Cortex of kidney (tissue), 1 donor: ENCODE measurements around the gene KCNMA1.
"Not testable (repeated sequence)": the region's sequence is repeated elsewhere in the genome, so short reads cannot be mapped to it uniquely, and the experiment has no call there.

Experiments
- DNase-seq: peaks from one replicate; lab custom pipeline; 2025; lab: John Stamatoyannopoulos, UW

The KCNMA1 gene

GRCh38 chr10:77637532-77638320, at the start of gene KCNMA1:
KCNMA1 (minus strand) TSS chr10:77637808.
- DNase-seq: no peak

GRCh38 chr10:77686650-77687417, 49.2 kb upstream of the KCNMA1 start:
- no peak for DNase-seq

- no peak for DNase-seq
Observed at GRCh38 chr10:77686096-77686495, 48.5 kb upstream of the KCNMA1 start.

GRCh38 chr10:77685432-77685831, 47.8 kb upstream of the KCNMA1 start:
- no peak for DNase-seq

- not testable (repeated sequence) for DNase-seq
Observed at GRCh38 chr10:77683088-77683432, 45.5 kb upstream of the KCNMA1 start.

GRCh38 chr10:77682393-77683087, 44.9 kb upstream of the KCNMA1 start:
- no peak for DNase-seq

- DNase-seq: no peak
Observed at GRCh38 chr10:77681839-77682238, 44.2 kb upstream of the KCNMA1 start.

GRCh38 chr10:77680811-77681210, 43.2 kb upstream of the KCNMA1 start:
- no peak for DNase-seq

- no peak for DNase-seq
Observed at GRCh38 chr10:77680065-77680464, 42.5 kb upstream of the KCNMA1 start.

- DNase-seq: no peak
Observed at GRCh38 chr10:77679217-77679616, 41.6 kb upstream of the KCNMA1 start.

- no peak for DNase-seq
Observed at GRCh38 chr10:77678146-77678545, 40.5 kb upstream of the KCNMA1 start.

- DNase-seq: no peak
Observed at GRCh38 chr10:77675347-77675746, 37.7 kb upstream of the KCNMA1 start.

- no peak for DNase-seq
Observed at GRCh38 chr10:77673515-77674140, 36.0 kb upstream of the KCNMA1 start.

GRCh38 chr10:77673101-77673500, 35.5 kb upstream of the KCNMA1 start:
- no peak for DNase-seq

- DNase-seq: no peak
Observed at GRCh38 chr10:77671594-77672252, 34.1 kb upstream of the KCNMA1 start.

GRCh38 chr10:77670817-77671443, 33.3 kb upstream of the KCNMA1 start:
- no peak for DNase-seq

- DNase-seq: no peak
Observed at GRCh38 chr10:77669892-77670291, 32.3 kb upstream of the KCNMA1 start.

- no peak for DNase-seq
Observed at GRCh38 chr10:77667426-77668324, 30.1 kb upstream of the KCNMA1 start.

GRCh38 chr10:77666821-77667220, 29.2 kb upstream of the KCNMA1 start:
- DNase-seq: no peak

- DNase-seq: no peak
Observed at GRCh38 chr10:77664696-77665095, 27.1 kb upstream of the KCNMA1 start.
